Erythroblast (primary cell): ENCODE data around the gene CMPK2.

ENCODE experiments used
- GATA1 ChIP-seq: IDR thresholded peaks from 2 replicates; pipeline ENCODE4 v1.6.1; 2011; ENCODE audit warnings: low read depth, mild to moderate bottlenecking, control low read depth, low read length, moderate library complexity
- POLR2A ChIP-seq: IDR thresholded peaks from 2 replicates; pipeline ENCODE4 v1.6.1; 2011; ENCODE audit warnings: mild to moderate bottlenecking, low read length

GRCh38 chr2:6820903-6821584 lies 44.7 kb downstream of the CMPK2 start:
- TF ChIP-seq POLR2A: no peak
- no peak for TF ChIP-seq GATA1
